Astrocyte of the hippocampus (primary cell): Measurements from ENCODE around the gene RETSAT.
A peak's percentile ranks its signal among the peaks of the same experiment; 100 is the strongest.
"Not testable (repeated sequence)": the region's sequence is repeated elsewhere in the genome, so short reads cannot be mapped to it uniquely, and the experiment has no call there.

Experiments used
- DNase-seq: peaks from one replicate; pipeline ENCODE4 v3.0.0; 2011; ENCODE audit warnings: low read depth, low spot score

The RETSAT gene

GRCh38 chr2:85380048-85380447, 25.7 kb upstream of the RETSAT start:
- DNase-seq: no peak

GRCh38 chr2:85378257-85378656, 23.9 kb upstream of the RETSAT start:
- DNase-seq: no peak

- no peak for DNase-seq
These were observed 22.8 kb upstream of the RETSAT start for GRCh38 chr2:85377083-85377482.

- DNase-seq: no peak
These were observed 22.1 kb upstream of the RETSAT start for GRCh38 chr2:85376291-85377065.

- no peak for DNase-seq
These were observed 16.7 kb upstream of the RETSAT start for GRCh38 chr2:85371045-85371444.

- DNase-seq: peak; percentile 24
These were observed 15.2 kb upstream of the RETSAT start for GRCh38 chr2:85369500-85369899.

- DNase-seq: no peak
These were observed 14.6 kb upstream of the RETSAT start for GRCh38 chr2:85368921-85369320.

GRCh38 chr2:85367180-85367579, 12.9 kb upstream of the RETSAT start:
- DNase-seq: no peak

GRCh38 chr2:85362653-85363387, 8.5 kb upstream of the RETSAT start:
- DNase-seq: not testable (repeated sequence)

GRCh38 chr2:85357736-85358135, 3.4 kb upstream of the RETSAT start:
- DNase-seq: no peak

- no peak for DNase-seq
These were observed 1.9 kb upstream of the RETSAT start for GRCh38 chr2:85356186-85356585.

- DNase-seq: peak; percentile 12
These were observed 1.2 kb upstream of the RETSAT start for GRCh38 chr2:85355521-85355920.

- no peak for DNase-seq
These were observed 714 bp upstream of the RETSAT start for GRCh38 chr2:85355073-85355410.

- peak; percentile 30 for DNase-seq
These were observed 447 bp downstream of the RETSAT start for GRCh38 chr2:85353876-85354285.

- no peak for DNase-seq
These were observed 6.7 kb downstream of the RETSAT start for GRCh38 chr2:85347599-85347998.

- no peak for DNase-seq
These were observed 9.9 kb downstream of the RETSAT start for GRCh38 chr2:85344356-85344954.

- DNase-seq: not testable (repeated sequence)
These were observed 11.0 kb downstream of the RETSAT start for GRCh38 chr2:85343207-85343895.

- DNase-seq: no peak
These were observed 12.2 kb downstream of the RETSAT start for GRCh38 chr2:85342156-85342555.

GRCh38 chr2:85341269-85342029, 12.9 kb downstream of the RETSAT start:
- DNase-seq: no peak

GRCh38 chr2:85340034-85340892, 14.1 kb downstream of the RETSAT start:
- peak; percentile 27 for DNase-seq
